ENCODE data around the gene OR51D1.

OR51D1 gene

DNA sequence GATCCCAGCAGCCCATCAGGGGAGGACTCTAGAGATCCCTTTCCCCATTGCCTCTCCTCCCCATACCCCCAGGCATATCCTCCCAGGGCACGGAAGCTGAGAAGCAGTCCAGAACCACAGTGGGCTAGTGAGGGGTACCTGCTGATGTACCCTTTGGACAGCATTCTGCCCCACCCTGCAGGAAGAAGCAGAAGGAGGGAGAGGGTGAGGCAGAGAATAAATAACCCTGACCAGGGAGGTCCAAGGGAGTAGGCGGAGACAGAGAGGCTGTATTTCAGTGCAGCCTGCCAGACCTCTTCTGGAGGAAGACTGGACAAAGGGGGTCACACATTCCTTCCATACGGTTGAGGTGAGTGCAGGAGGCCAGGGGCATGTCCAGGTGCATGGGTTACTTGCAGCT is 6.4 kb downstream of the OR51D1 start, which contains the start of gene OR51E1:
Gene OR51E1, plus strand, starts transcription at position 301 of the 400 bp plus-strand sequence. CDS start 8,545 bp downstream, outside the sequence.
- no peak for DNase-seq (ENCODE audit: extremely low spot score, insufficient read length, low read depth)
- no peak for FAIRE-seq

DNA sequence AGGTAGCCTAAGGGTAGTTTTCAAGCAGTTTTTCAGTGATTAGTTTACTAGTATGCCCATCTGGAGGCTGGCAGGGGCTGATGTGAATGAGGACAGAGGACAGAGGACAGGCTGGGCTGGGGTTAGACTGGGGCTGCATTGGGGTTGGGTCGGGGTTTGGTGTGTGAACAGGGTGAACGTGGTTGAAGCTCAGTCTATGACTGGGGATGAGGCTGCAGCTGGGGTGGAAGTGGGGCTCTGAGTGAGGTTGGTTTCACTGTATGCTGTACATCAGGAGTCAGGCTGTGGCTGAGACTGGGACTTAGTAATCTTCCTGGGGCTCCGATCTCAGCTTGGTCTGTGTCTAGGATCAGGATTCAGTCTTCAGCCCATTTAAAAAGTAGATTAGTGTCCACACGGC is 7.0 kb downstream of the OR51D1 start:
- DNase-seq (ENCODE audit: extremely low spot score, insufficient read length, low read depth): no peak
- no peak for FAIRE-seq

DNA sequence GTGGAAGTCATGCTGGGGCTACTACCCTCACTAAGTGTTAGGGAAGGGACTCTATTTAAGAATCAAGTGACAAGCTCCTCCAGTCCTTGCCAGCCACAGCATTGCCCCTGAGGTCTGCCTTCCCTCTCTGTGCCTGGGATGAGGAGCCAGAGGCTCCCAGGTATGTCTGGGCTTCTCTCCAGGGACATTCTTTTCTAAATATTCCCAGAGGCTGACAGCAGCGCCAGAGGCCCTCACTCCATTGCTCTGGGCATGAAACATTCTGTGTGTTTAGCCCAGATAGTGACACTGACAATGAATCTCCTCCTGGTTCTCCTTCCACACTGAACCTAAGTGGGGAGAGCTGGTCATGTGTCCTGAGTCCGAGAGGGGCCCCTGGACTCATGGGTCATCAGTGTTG is 8.7 kb downstream of the OR51D1 start:
- FAIRE-seq: no peak
- no peak for DNase-seq (ENCODE audit: extremely low spot score, insufficient read length, low read depth)

DNA sequence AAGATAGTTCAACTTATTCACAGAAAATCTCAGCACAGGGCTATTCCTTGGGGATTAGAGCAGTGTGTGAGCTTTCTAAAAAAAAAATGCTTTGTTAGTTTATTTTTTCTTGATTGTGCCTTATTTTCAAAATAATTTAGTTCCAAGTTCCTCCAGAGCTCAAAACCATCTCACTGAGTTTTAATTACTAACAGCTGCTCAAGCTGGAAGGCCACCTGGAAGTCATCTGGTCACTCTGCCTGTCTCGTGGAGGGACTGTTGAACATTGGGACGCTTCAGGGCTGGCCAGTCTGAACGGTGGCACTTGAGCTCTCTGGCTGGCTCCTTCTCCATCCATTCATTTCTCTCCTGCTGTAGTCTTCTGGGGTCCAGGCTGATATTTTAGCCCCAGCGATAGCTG is 10.5 kb downstream of the OR51D1 start:
- FAIRE-seq (no peak), DNase-seq (ENCODE audit: extremely low spot score, insufficient read length, low read depth) (no peak)

DNA sequence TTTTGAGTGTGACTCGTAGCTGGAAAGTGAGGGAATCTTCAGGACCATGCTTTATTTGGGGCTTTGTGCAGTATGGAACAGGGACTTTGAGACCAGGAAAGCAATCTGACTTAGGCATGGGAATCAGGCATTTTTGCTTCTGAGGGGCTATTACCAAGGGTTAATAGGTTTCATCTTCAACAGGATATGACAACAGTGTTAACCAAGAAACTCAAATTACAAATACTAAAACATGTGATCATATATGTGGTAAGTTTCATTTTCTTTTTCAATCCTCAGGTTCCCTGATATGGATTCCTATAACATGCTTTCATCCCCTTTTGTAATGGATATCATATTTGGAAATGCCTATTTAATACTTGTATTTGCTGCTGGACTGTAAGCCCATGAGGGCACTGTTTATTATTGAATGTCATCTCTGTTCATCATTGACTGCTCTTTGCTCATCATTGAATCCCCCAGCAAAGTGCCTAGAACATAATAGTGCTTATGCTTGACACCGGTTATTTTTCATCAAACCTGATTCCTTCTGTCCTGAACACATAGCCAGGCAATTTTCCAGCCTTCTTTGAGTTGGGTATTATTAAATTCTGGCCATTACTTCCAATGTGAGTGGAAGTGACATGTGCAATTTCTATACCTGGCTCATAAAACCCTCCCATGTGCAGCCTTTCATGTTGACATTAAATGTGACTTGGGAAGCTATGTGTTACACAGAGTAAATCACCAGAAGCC is 17.5 kb downstream of the OR51D1 start:
- no peak for DNase-seq (ENCODE audit: extremely low spot score, insufficient read length, low read depth)
- no peak for FAIRE-seq

DNA sequence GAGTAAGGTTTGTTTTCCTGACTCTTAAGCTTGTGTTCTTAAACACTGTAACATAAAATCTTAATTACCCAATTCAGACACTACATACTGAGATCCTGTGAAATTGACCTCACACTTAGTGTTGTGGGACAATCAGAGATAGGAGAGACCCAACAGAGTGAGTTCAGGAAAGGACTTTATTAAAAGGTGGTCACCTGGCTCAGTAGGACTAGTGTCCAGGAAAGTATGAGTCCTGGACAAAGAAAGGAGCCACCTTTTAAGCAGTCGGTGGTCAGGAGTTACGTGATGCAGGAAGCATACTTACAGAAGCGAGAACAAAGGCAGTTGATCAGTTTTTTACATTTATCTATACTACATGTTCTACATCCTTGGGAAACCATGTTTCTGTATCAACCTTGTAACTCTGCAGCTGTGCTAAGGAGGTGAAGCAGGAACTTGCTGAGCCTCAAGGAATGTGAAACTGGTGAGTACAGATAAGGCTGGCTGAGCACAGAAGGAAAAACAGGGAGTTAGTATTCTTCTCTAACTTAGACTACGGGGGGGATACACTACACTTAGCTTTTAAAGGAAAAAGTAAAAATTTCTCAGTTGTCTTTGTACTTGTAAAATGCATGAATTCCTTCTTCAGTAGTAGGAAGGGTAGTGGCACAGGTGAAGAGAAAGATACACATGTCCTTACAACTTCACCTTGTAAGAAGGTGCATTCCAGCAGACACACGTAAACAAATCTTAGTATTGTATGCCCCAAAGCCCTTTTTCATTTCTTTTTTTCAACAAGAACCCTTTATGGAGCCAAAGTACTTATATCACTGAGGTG is 21.6 kb downstream of the OR51D1 start:
- FAIRE-seq: no peak
- no peak for DNase-seq (ENCODE audit: extremely low spot score, insufficient read length, low read depth)

DNA sequence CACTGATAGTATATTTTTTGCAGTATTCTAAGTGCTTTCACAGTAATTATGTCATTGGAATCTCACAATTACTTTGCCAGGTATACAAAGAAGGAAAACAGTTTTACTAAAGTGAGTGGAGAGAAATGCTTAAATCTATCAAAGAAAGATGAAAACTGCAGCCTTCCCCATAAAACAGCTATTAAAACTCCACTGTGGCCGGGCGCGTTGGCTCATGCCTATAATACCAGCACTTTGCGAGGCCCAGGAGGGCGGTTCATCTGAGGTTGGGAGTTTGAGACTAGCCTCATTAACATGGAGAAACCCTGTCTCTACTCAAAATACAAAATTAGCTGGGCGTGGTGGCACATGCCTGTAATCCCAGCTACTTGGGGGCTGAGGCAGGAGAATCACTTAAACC is 25.6 kb downstream of the OR51D1 start:
- FAIRE-seq (no peak), DNase-seq (ENCODE audit: extremely low spot score, insufficient read length, low read depth) (no peak)

DNA sequence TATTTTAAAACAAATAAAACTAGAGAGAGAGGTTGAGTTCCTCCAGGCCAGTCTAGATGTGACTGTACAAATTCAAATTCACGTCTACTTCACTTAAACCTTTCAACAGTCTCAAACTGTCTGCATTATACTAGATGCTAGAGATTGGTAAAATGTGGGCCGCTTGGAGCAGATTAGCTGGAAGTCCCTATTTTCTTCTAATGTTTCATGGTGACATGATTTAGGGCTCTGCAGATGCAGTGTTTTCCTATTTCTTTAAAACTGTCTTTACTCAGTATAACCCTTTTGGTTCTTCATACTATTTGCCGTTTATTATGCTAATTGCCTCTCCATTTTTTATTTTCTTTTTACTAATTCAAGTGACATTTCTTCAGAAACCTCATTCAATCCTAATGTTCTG is 26.9 kb downstream of the OR51D1 start:
- FAIRE-seq (no peak), DNase-seq (ENCODE audit: extremely low spot score, insufficient read length, low read depth) (no peak)

DNA sequence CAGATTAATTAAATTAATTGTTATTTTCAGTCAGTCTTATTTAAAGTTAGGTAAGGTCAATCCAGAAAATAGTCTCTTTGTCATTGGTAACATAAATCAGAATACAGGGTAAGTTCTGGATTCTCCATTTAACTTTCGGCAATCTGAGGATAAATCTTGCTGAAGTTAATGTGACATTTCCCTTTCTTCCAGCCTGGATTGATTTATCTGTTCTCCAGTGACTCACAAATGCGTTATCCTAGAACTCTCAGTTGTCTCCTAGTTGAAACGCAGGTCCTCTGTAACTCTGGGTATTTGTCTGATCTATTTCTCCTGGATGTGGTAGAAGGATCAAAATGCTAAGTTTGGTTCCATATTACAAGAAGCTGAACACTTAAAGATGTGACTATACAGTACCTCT is 27.5 kb downstream of the OR51D1 start:
- no peak for FAIRE-seq
- DNase-seq (ENCODE audit: extremely low spot score, insufficient read length, low read depth): no peak

DNA sequence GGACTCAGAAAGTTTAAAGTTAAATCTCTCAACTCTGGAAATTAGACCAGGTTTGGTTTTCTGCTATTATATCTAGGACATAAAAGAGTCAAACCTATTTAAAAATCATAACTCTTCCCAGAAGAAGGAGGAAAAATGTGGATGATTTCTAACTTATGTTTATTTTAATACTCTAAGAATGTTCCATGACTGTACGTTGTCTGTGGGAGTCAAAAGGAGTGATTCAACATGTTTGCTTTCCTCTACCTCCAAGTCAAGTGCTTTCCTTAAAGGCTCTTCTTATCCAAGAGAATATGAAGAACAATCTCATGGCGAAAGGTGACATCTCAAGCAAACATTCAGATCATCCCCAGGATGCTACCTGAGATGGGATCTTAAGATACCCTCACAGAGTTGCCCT is 28.1 kb downstream of the OR51D1 start:
- FAIRE-seq: no peak

DNA sequence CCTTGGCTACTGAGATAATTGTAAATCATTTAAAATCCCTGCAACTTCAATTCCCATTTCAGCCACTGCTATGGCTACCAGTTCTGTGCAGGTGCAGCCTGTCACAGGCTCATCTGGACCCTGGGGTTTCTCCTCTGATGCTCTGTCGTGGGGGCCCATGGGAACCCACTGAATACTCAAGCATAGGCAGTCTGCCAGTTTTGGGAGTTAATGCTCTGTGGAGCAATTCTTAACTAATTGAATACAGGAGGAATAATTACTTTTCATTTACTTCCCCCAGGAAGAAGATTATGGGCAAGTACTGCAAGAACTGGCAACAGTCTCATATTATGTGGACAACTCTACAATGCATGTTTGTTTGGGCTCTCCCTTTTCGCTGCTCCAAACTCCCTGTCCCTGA is 34.5 kb downstream of the OR51D1 start:
- DNase-seq (ENCODE audit: extremely low spot score, insufficient read length, low read depth) (no peak), FAIRE-seq (no peak)

More for the DNA sequence above, 28.1 kb downstream of the OR51D1 start:
- no peak for DNase-seq (ENCODE audit: extremely low spot score, insufficient read length, low read depth)

DNA sequence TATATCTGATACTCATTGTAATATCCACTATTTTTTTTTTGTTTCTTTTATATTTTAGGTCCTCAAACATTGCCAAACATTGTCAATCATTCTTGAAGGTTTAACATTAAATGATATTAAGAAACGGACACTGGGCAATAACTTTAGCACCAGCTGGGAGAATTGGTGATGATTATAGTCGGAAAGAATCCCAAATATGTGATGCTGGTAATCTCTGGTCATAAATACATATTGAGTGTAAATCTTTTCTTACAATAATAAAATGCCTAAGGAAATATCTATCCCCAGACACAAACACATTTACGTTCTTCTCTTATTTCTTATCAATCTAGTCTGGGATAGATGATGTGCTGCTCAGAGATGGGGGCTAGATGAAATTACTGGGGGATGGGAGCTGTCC is 35.2 kb downstream of the OR51D1 start:
- DNase-seq (ENCODE audit: extremely low spot score, insufficient read length, low read depth) (no peak), FAIRE-seq (no peak)

DNA sequence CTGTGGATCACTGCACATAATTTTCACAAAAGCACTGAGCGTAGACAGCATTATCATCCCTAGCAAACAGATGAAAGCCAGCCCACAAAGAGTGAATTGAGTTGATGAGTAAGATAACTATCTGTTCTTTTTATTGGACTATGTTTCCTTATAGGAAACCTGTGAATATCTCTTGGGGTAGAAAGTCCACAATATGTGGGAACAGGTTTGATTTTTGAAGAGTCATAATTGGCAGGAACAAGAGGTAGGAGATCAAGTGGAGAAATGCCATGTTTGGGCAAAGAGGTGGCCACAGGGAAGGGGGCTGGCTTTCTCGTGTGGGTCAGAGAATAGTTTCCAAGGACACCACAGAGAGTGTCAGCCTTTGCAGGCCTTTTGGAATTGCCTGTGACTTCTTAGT is 36.5 kb downstream of the OR51D1 start:
- DNase-seq (ENCODE audit: extremely low spot score, insufficient read length, low read depth) (no peak), FAIRE-seq (no peak)

DNA sequence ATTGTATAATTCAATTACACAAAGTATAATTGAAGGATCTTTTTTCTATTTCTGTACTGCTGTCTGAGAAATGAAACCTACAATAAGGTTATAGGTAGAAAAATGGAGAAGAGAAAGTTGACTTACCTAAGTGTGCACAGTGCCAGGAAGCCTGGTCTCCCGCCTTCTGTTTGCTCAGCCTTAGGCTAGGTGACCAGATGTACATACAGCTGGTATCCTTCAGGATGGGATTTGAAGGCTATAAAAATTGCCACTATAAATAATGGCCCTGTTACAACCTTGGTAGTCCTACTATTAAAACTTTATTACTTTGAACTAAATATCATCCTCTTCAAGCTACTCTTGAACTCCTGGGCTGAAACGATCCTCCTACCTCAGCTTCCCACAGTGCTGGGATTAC is 40.7 kb downstream of the OR51D1 start:
- DNase-seq (ENCODE audit: extremely low spot score, insufficient read length, low read depth) (no peak), FAIRE-seq (no peak)

DNA sequence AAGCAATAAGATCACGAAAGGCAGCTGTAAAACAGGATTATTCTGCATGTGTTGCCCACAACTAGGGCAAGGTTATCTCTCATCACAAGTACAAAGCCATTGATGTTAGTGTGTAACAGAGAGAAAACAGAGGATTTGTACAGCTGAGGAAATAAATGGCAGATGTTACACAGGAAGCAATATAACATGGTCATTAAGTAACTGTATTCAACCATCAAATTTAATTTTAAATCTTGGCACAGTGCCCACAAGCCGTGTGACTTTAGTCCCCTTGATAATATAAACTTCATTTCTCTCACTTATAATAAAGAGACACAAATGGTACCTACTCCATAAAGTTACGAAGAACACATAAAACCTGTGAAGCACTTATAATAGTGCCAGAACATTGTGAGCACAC is 43.1 kb downstream of the OR51D1 start:
- no peak for DNase-seq (ENCODE audit: extremely low spot score, insufficient read length, low read depth)
- no peak for FAIRE-seq

DNA sequence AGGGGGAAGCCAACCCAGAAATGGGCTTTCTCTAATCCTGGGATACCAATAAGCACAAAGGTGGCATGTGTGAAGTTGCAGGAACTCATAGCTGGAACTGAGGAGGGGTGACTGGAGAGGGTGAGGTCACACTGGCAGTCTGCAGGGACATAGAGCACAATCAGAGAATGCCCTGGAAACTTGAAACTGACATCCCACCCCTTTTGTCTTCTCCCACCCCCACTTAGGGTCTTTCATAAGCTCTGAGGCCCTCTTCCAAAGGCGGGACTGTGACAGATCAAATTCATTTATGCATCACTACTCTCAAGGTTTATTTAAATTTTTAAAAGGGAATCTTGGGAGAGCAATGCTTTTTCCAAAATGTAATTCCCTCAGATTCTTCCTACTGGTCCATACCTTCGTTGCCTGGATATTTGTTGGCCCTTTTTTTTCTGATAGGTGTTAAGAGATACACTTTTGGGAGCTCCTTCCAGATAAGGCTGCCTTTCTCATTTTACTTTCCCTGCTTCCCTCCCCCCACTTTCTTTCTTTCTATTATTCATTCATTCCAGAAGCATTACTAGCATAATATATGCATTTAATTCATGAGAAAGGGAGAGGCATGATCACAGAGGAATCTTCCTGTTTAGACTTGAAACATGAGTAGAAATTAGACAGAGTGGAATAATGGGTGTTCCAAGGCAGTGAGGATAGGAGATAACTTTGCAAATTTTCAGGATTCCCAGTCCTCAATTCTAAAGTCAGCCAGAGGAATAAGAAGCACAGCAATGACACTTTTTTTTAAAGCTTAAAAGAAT is 45.5 kb downstream of the OR51D1 start:
- FAIRE-seq (no peak), DNase-seq (ENCODE audit: extremely low spot score, insufficient read length, low read depth) (no peak)

DNA sequence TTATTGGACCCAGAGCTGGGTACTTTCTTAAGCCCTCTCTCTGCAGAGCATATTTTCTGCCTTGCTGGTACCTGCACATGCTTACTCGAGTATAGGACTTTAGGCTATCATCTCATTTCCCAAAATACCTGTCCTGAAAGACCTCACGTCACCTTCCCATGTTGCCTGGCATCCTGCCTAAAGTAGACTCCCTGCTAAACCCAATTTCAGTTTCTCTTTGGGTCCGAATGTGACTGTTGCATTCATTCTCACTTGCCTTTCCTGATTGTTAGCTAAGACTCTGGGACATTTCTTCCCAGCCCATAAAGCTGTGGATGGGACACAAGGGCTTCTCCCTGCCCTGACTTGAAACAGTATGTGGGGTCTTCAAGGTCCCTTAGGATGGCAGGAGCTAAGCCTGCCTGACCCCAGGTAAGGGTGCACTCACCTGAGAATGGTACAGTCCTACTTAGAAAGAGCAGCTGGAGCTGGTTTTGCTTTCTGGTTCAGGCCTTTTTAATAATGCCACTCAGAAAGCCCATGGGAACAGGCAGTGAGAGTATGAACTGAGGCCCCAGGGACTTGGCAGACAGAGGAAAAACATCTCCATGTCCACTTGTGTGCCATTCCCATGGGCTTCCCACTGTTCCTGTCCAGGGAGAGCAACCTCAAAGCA is 47.5 kb downstream of the OR51D1 start:
- FAIRE-seq: no peak
- no peak for DNase-seq (ENCODE audit: extremely low spot score, insufficient read length, low read depth)
